Heart left ventricle (tissue), 16 donors: ENCODE data around the gene KLHL22. TPM values are rescaled to one million over a fixed set of nuclear protein-coding genes. Genes with fewer than 3 reads are reported as not detected.

Source experiments
- ATAC-seq, 4 donors: fragments of 200-7000 bp; cut with Tn5 transposase; one replicate each; pipeline ENCODE4 v1.9.1; 2020 to 2022; ENCODE audit warnings: moderate library complexity in 4 of 4, mild to moderate bottlenecking in 3 of 4, moderate number of reproducible peaks in 1 of 4
- DNase-seq, 5 donors: peaks; one replicate each; pipeline ENCODE4 v3.0.0-alpha.2; 2020
- H3K27ac ChIP-seq, 12 donors: fragments of 200-600 bp; sonication (generic) in 4 of 12; one replicate each; pipeline versions ENCODE4 v1.5.0 to v1.8.0; 2016 to 2022; ENCODE audit warnings: mild to moderate bottlenecking in 2 of 12
- H3K27me3 ChIP-seq, 9 donors: fragments of 200-600 bp; sonication (generic) in 2 of 9; one replicate each; pipeline versions ENCODE4 v1.5.1 to v1.8.0; 2016 to 2022; ENCODE audit warnings: mild to moderate bottlenecking in 3 of 9
- H3K36me3 ChIP-seq, 9 donors: fragments of 200-600 bp; sonication (generic) in 2 of 9; one replicate each; pipeline versions ENCODE4 v1.5.0 to v1.8.0; 2018 to 2022; ENCODE audit warnings: mild to moderate bottlenecking in 2 of 9
- H3K4me1 ChIP-seq, 12 donors: fragments of 200-600 bp; sonication (generic) in 4 of 12; one replicate each; pipeline versions ENCODE4 v1.5.0 to v1.8.0; 2016 to 2022; ENCODE audit warnings: mild to moderate bottlenecking in 3 of 12
- H3K4me3 ChIP-seq, 12 donors: fragments of 200-600 bp; sonication (generic) in 4 of 12; one replicate each; pipeline versions ENCODE4 v1.5.0 to v1.8.0; 2017 to 2022; ENCODE audit warnings: mild to moderate bottlenecking in 9 of 12, moderate library complexity in 4 of 12
- H3K9me3 ChIP-seq, 12 donors: fragments of 200-600 bp; sonication (generic) in 4 of 12; one replicate each; pipeline versions ENCODE4 v1.5.0 to v1.8.0; 2016 to 2022; ENCODE audit warnings: mild to moderate bottlenecking in 1 of 12
- POLR2A ChIP-seq, 2 donors: fragments of 450-650 bp; IDR thresholded peaks; one replicate each; pipeline ENCODE4 v1.6.1; 2017; ENCODE audit warnings: antibody characterized with exemption in 2 of 2, mild to moderate bottlenecking in 2 of 2, moderate library complexity in 2 of 2
- WGBS, 4 donors: extraction: QIAGEN DNeasy Blood & Tissue Kit in 2 of 4; methylation state at CpG; one replicate each; pipeline versions ENCODE4 v1.1.5 to v1.1.7; 2013 to 2018; 5-methylcytosine and 5-hydroxymethylcytosine counted together
- intact Hi-C, 10 donors: fragments of 100-400 bp; cut with DNase I; formaldehyde crosslinking; loops; one replicate each; pipeline versions ENCODE4 v1.11.1 to v1.14.2; 2022
- polyA plus RNA-seq, 2 donors: library from polyadenylated mRNA; stranded (reverse); fragments of 200-250 nt; gene quantifications; one replicate each; pipeline ENCODE4 v1.2.3, GENCODE V29; 2013
- total RNA-seq, 9 donors: library from RNA; depleted of rRNA in 2 of 9; stranded (reverse); fragments of >200 nt in 2 of 9; fragmentation: NEBNext Ultra II Directional in 3 of 9; extraction: Animal tissue kit (Norgen Biotek cat#: 25700) in 3 of 9; gene quantifications; one replicate each; pipeline versions ENCODE4 v1.1.0 to v1.2.4, GENCODE V29; 2016 to 2023
- TF ChIP-seq, protein P1 (sequence below), 12 donors: fragments of 200-600 bp; sonication (generic) in 4 of 12; IDR thresholded peaks; one replicate each; pipeline versions ENCODE4 v1.5.0 to v1.8.0; 2018 to 2022; ENCODE audit warnings: antibody characterized with exemption in 12 of 12, mild to moderate bottlenecking in 5 of 12
- donor health status: ischemic (EF 13 %, LVEDD 7.1; RV severe dilation, severe dysfunction).
- donor health status: healthy with polysubstance abuse.
- donor health status: DM: no; HTN: yes; CAD: no.
- donor health status: DM: no; HTN: no; CAD: no.
- donor health status: ischemic (EF 25% LVEDD 6.9; RV normal size, moderate dysfunction).
- donor health status: ischemic (EF 25% LVEDD 5.7; RV mildly dilated, moderate dysfunction).
- donor health status: healthy.
- donor health status: DM: yes; HTN: yes; CAD: no.
- donor health status: ischemic (EF 35%, LVEDD 5.7; RV mildly dilated, moderate dysfunction).
- donor health status: nonischemic (EF 11% LVEDD 7.7; RV severe dilation, severe dysfunction).
- donor health status: DM: yes; HTN: yes; CAD: no.
- donor health status: PGD.
- donor health status: ischemic (EF 29% LVEDD 5.4; RV normal size, mild dysfunction).
- donor health status: nonischemic (EF 23%, LVEDD 6.1; RV moderate dilation, normal function).

KLHL22 gene
- total and polyA plus RNA-seq, 11 donors: 10.2 to 23.6 (median 16.8) TPM

DNA sequence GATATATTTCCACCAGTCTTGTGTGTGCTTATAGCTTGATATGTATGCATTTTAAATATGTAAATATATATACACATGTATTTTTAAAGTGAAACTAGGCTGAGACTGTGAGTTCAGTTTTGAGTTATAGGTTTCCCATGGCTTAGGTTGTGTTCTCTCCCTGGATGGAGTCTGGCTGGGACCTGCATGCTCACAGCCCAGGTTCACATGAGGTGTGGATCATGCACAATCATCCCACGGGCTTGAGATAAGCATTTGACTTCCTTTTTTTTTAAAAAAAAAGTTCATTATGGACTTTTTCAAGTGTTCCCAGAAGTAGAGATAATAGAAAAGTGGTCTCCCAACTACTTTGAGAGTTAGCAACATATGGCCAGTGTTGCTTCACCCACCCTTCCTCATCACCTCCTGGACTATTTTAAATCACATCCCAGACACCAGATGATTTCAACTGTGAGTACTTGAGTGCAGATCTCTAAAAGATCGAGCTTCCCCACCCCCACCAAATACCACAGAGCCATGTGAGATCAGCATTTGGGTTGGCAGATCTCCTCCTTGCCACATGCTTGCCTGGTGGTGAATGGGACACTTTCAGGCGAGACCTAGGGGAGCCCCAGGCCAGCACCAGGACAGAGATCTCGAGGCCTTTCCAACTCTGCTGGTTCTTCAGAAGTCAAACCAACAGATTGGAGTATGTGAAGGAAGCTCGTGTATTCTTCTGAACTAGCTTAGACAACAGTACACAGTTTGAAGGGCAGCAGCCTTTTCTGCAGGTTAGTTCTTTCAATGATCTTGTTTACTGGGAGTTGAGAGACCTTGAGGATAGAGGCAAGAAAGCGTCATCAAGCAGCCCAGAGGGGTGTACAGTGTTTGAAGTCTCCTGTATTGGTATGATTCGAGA lies 27.7 kb upstream of the KLHL22 start:
- TF ChIP-seq POLR2A (IDR thresholded peaks at IDR 0.05): no peak
- TF ChIP-seq, protein P1, sequence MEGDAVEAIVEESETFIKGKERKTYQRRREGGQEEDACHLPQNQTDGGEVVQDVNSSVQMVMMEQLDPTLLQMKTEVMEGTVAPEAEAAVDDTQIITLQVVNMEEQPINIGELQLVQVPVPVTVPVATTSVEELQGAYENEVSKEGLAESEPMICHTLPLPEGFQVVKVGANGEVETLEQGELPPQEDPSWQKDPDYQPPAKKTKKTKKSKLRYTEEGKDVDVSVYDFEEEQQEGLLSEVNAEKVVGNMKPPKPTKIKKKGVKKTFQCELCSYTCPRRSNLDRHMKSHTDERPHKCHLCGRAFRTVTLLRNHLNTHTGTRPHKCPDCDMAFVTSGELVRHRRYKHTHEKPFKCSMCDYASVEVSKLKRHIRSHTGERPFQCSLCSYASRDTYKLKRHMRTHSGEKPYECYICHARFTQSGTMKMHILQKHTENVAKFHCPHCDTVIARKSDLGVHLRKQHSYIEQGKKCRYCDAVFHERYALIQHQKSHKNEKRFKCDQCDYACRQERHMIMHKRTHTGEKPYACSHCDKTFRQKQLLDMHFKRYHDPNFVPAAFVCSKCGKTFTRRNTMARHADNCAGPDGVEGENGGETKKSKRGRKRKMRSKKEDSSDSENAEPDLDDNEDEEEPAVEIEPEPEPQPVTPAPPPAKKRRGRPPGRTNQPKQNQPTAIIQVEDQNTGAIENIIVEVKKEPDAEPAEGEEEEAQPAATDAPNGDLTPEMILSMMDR (IDR thresholded peaks at IDR 0.05): no peak
- no peaks in the 10 kb centered on the region for H3K27me3 ChIP-seq
- H3K4me1 ChIP-seq: peaks cover 2 to 71% (median 51%) of the 10 kb centered on the region in 12 donors
- intact Hi-C loops: no loop called here
- no peaks in the 10 kb centered on the region for H3K9me3 ChIP-seq
- peak overlapping the region in 5 of 12 donors; percentile 11 to 26 (median 21) for H3K27ac ChIP-seq
- WGBS, 4 donors: 40 to 50% (median 43%) methylated on average over 7 of the region's 7 CpGs
- DNase-seq (no peak), ATAC-seq (peak in 3 of 4 donors; percentile 46 to 50 (median 49))
- peaks cover 0 to 62% (median 30%) of the 10 kb centered on the region in 9 donors for H3K36me3 ChIP-seq
- H3K4me3 ChIP-seq: no peak overlapping the region

DNA sequence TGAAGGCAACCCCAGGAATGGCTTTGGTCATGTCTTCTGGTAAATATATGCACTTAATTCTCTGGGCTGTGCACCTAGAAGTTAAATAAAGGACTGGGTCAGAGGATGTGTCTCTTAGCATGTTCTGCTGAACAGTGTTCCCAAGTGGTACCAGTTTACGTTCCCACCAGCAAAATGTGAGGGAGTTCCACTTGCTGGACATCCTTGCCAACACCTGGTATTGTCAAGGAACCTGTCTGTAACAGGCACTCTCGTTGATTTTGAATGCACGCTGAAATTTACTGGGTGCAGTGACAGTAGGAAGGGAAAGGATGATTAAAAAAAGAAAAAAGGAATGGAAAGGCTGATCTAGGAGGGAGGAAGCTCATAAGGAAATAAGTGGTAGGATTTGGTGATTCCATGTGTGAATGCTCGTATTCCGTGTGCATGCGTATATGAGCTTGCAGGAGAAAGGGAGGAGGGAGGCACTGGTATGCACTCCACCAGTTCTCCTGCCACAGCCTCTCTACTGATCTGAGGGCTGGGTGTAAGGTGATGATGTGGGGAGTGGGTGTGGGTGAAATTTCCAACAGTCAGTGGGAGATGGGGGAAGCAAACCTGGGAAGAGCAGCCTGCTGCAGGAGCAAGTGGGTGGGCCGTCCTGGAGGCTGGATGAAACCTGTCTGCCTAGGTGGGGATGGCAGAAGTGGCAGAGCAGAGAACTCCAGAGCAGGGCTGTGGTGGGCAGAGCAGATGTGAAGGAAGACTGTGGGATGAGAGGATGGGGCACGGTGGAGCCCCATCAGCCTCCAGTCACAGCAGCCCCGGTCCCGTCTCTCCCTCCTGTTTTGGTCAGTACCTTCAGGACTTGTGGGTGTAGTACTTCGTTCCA lies 26.8 kb upstream of the KLHL22 start:
- H3K9me3 ChIP-seq: no peaks in the 10 kb centered on the region
- TF ChIP-seq, protein P1 (IDR thresholded peaks at IDR 0.05): no peak
- TF ChIP-seq POLR2A (IDR thresholded peaks at IDR 0.05): no peak
- no peak overlapping the region for H3K4me3 ChIP-seq
- H3K27me3 ChIP-seq: no peaks in the 10 kb centered on the region
- ATAC-seq: no peak
- 80 to 83% (median 81%) methylated on average over 11 of the region's 11 CpGs for WGBS, 4 donors
- peaks cover 2 to 76% (median 56%) of the 10 kb centered on the region in 12 donors for H3K4me1 ChIP-seq
- peak overlapping the region in 1 of 12 donors; percentile 22 for H3K27ac ChIP-seq
- DNase-seq: no peak
- peaks cover 0 to 61% (median 27%) of the 10 kb centered on the region in 9 donors for H3K36me3 ChIP-seq
- intact Hi-C loops: no loop called here

GRCh38 chr22:20520093-20520511 lies 24.5 kb upstream of the KLHL22 start:
- WGBS, 4 donors: 61 to 72% (median 71%) methylated on average over 7 of the region's 7 CpGs
- no peaks in the 10 kb centered on the region for H3K27me3 ChIP-seq
- H3K36me3 ChIP-seq: peaks cover 0 to 50% (median 24%) of the 10 kb centered on the region in 9 donors
- no peaks in the 10 kb centered on the region for H3K9me3 ChIP-seq
- peak overlapping the region in 2 of 12 donors; percentile 8 to 44 for H3K27ac ChIP-seq
- TF ChIP-seq, protein P1 (IDR thresholded peaks at IDR 0.05): no peak
- no peak for TF ChIP-seq POLR2A (IDR thresholded peaks at IDR 0.05)
- intact Hi-C loops: no loop called here
- H3K4me1 ChIP-seq: peaks cover 0 to 78% (median 45%) of the 10 kb centered on the region in 12 donors
- DNase-seq (no peak), ATAC-seq (peak in 2 of 4 donors; percentile 10 to 25)
- no peak overlapping the region for H3K4me3 ChIP-seq
